Endothelial cell of umbilical vein (primary cell): ENCODE measurements around the gene STX8. TPM values are rescaled to one million over a fixed set of nuclear protein-coding genes. Genes with fewer than 3 reads are reported as not detected.

Experiments
- BruUV-seq: library from RNA; stranded (reverse); fragments of 400-500 nt; replicated peaks from 2 replicates; lab custom pipeline; 2021; lab: Mats Ljungman, UMichigan
- CTCF ChIA-PET: fragments of 300-600, 350-600 bp; sonication (Branson Sonifier 250); formaldehyde crosslinking; loops from one replicate; lab custom pipeline; 2021; ENCODE audit warnings: antibody characterized with exemption, inconsistent platforms; lab: Charles Lee
- POLR2A ChIA-PET: fragments of 300-600, 350-600 bp; sonication (Branson Sonifier 250); formaldehyde crosslinking; loops from one replicate; lab custom pipeline; 2021; ENCODE audit warnings: antibody characterized with exemption, inconsistent platforms; lab: Charles Lee
- DNase-seq: peaks from one replicate; pipeline ENCODE4 v3.0.0-alpha.2; 2011; ENCODE audit warnings: low read depth, low spot score
- FAIRE-seq: peaks from 2 replicates; lab custom pipeline; 2011; peaks lifted over from hg19 to GRCh38; lab: Jason Lieb, UNC
- H2AFZ ChIP-seq: 2 replicates; pipeline ENCODE4 v1.6.0; 2012; ENCODE audit warnings: low read depth, low read length, control low read depth, inconsistent platforms
- H3K27ac ChIP-seq: 2 replicates; pipeline ENCODE4 v1.5.1; 2011; ENCODE audit warnings: low read depth, mild to moderate bottlenecking, control low read depth, low read length, moderate library complexity; ENCODE audit not compliant: insufficient read depth
- H3K27me3 ChIP-seq, 2 experiments: 2 replicates each; pipeline versions ENCODE4 v1.6.0 to v1.6.1; 2011; ENCODE audit warnings: low read length in 2 of 2, mixed read lengths in 1 of 2; ENCODE audit not compliant: control insufficient read depth in 2 of 2, insufficient read depth in 2 of 2
- H3K36me3 ChIP-seq, 2 experiments: 2 replicates in 1 of 2; 3 replicates in 1 of 2; pipeline ENCODE4 v1.5.1; 2011; ENCODE audit warnings: low read length in 2 of 2, mild to moderate bottlenecking in 1 of 2, moderate library complexity in 1 of 2; ENCODE audit not compliant: control insufficient read depth in 2 of 2, insufficient read depth in 2 of 2; ENCODE audit errors: extremely low read depth in 1 of 2
- H3K4me1 ChIP-seq: 3 replicates; pipeline ENCODE4 v1.5.1; 2011; ENCODE audit warnings: mild to moderate bottlenecking, low read length; ENCODE audit not compliant: control insufficient read depth, insufficient read depth; ENCODE audit errors: extremely low read depth
- H3K4me2 ChIP-seq: 2 replicates; pipeline ENCODE4 v1.6.1; 2011; ENCODE audit warnings: low read length, control low read depth, mixed read lengths; ENCODE audit not compliant: insufficient read depth
- H3K4me3 ChIP-seq, 3 experiments: fragments of 200-600 bp in 1 of 3; sonication (generic), shearing (Covaris generic) in 1 of 3; replicated peaks in 1 of 3; 2 replicates each; pipeline ENCODE4 v1.5.1; 2011 to 2016; ENCODE audit warnings: control low read depth in 3 of 3, low read length in 3 of 3, mild to moderate bottlenecking in 2 of 3, inconsistent platforms in 1 of 3, low read depth in 1 of 3, moderate library complexity in 1 of 3; ENCODE audit not compliant: insufficient read depth in 1 of 3
- H3K79me2 ChIP-seq: 2 replicates; pipeline ENCODE4 v1.6.0; 2012; ENCODE audit warnings: low read length, inconsistent platforms; ENCODE audit not compliant: control insufficient read depth, insufficient read depth
- H3K9ac ChIP-seq: replicated peaks from 2 replicates; pipeline ENCODE3; 2011; ENCODE audit warnings: low read length, control low read depth; ENCODE audit not compliant: insufficient read depth; ENCODE audit errors: extremely low read depth
- H3K9me1 ChIP-seq: replicated peaks from 3 replicates; pipeline ENCODE4 v1.6.0; 2011; ENCODE audit warnings: mild to moderate bottlenecking, low read length; ENCODE audit not compliant: control insufficient read depth, insufficient read depth; ENCODE audit errors: extremely low read depth
- H3K9me3 ChIP-seq: replicated peaks from 2 replicates; pipeline ENCODE4 v1.5.1; 2012; ENCODE audit warnings: low read length, inconsistent platforms; ENCODE audit not compliant: control insufficient read depth, insufficient read depth
- H4K20me1 ChIP-seq: replicated peaks from 2 replicates; pipeline ENCODE3; 2011; ENCODE audit warnings: mild to moderate bottlenecking, low read length; ENCODE audit not compliant: control insufficient read depth, insufficient read depth; ENCODE audit errors: extremely low read depth
- EZH2 ChIP-seq: IDR thresholded peaks from 2 replicates; pipeline ENCODE4 v1.6.1; 2012; ENCODE audit warnings: borderline replicate concordance, low read depth, mild to moderate bottlenecking, moderate library complexity, low read length, inconsistent platforms; ENCODE audit not compliant: severe bottlenecking
- FOS ChIP-seq: IDR thresholded peaks from 2 replicates; pipeline ENCODE4 v1.6.1; 2011; ENCODE audit warnings: mild to moderate bottlenecking, low read length, moderate library complexity, borderline replicate concordance; ENCODE audit not compliant: insufficient read depth
- GATA2 ChIP-seq: IDR thresholded peaks from 2 replicates; pipeline ENCODE4 v1.7.0; 2011; ENCODE audit warnings: low read depth, mild to moderate bottlenecking, moderate library complexity, mixed read lengths, low read length; ENCODE audit not compliant: insufficient read length, insufficient read depth
- JUN ChIP-seq: IDR thresholded peaks from 2 replicates; pipeline ENCODE4 v1.6.1; 2011; ENCODE audit warnings: borderline replicate concordance, low read depth; ENCODE audit not compliant: insufficient read length, insufficient read depth
- MYC ChIP-seq: IDR thresholded peaks from one replicate; pipeline ENCODE4 v1.6.1; 2011; ENCODE audit warnings: mild to moderate bottlenecking, low read depth, low read length
- POLR2A ChIP-seq: IDR thresholded peaks from 2 replicates; pipeline ENCODE4 v1.6.1; 2012; ENCODE audit warnings: low read depth, mild to moderate bottlenecking, control low read depth, low read length
- POLR2AphosphoS5 ChIP-seq: IDR thresholded peaks from 2 replicates; pipeline ENCODE4 v1.6.1; 2012; ENCODE audit warnings: low read depth, mild to moderate bottlenecking, control low read depth, low read length, moderate library complexity; ENCODE audit not compliant: insufficient read depth
- dilution Hi-C: fragments of 300-500 bp; cut with MboI; formaldehyde crosslinking; loops from one replicate; pipeline ENCODE4 v1.15.0; 2019; ENCODE audit warnings: low sequenced_read_pairs; ENCODE audit not compliant: extremely low pct_ligation_motif_present
- intact Hi-C: fragments of 100-400 bp; cut with micrococcal nuclease; formaldehyde crosslinking; loops from one replicate; pipeline ENCODE4 v1.10.0; 2022
- polyA plus RNA-seq, 4 experiments: library from polyadenylated mRNA; depleted of rRNA in 3 of 4; stranded (reverse) in 3 of 4; unstranded in 1 of 4; fragments of >200 nt; gene quantifications; 2 replicates each; pipeline versions ENCODE4 v1.2.1 to v1.2.3, GENCODE V29; 2011 to 2012; ENCODE audit warnings: missing spikeins in 1 of 4
- total RNA-seq: library from RNA; stranded (reverse); gene quantifications from 2 replicates; pipeline ENCODE4 v1.2.3, GENCODE V29; 2021
- TF ChIP-seq, protein P1 (sequence below): IDR thresholded peaks from 2 replicates; pipeline ENCODE4 v1.6.1; 2011; ENCODE audit not compliant: insufficient read depth, insufficient read length
- TF ChIP-seq, protein P2 (sequence below), 2 donors: IDR thresholded peaks; 1 replicate in 1 of 2; 2 replicates in 1 of 2; pipeline ENCODE4 v1.5.1; 2011; ENCODE audit warnings: low read length in 2 of 2, mild to moderate bottlenecking in 2 of 2, moderate library complexity in 2 of 2, control low read depth in 1 of 2, inconsistent platforms in 1 of 2, low read depth in 1 of 2; ENCODE audit not compliant: insufficient read depth in 1 of 2; ENCODE audit errors: extremely low read depth in 1 of 2

STX8 gene
- total and polyA plus RNA-seq, 2 donors (not counting 3 experiments of a cell fraction or from before 2014, with no cell fraction given): 25.9 to 67.3 TPM

DNA sequence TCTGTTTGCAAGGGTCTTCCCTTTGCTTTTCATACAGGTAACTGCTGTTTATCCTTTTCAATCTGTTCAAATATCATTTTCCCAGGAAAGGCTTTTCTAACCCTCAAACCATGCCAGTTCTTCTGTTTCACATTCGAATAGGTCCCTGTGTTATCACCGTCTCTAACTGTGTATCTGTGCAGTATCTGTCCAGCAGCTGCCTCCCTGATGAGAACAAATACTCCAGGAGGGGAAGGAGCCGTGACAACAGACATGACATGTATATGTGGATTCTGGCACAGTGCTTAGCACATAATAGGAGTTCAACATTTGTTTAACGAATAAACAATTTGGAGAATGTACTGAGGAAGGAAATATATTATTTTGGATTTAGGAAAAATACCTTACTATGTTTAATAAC, 95.7 kb downstream of the STX8 start:
- dilution Hi-C loops (no loop called here), intact Hi-C loops (no loop called here)
- no peaks in the 10 kb centered on the region for H3K9me1 ChIP-seq
- no peak for DNase-seq
- H3K4me2 ChIP-seq: no peak overlapping the region
- H3K9ac ChIP-seq: no peak overlapping the region
- no peaks in the 10 kb centered on the region for H3K9me3 ChIP-seq
- no peaks in the 10 kb centered on the region for H3K27me3 ChIP-seq
- no peaks in the 10 kb centered on the region for H3K79me2 ChIP-seq
- no TSS peak for BruUV-seq
- no peak overlapping the region for H3K27ac ChIP-seq
- H4K20me1 ChIP-seq: no peaks in the 10 kb centered on the region
- no peak for FAIRE-seq
- no peaks in the 10 kb centered on the region for H3K36me3 ChIP-seq
- TF ChIP-seq, protein P1, sequence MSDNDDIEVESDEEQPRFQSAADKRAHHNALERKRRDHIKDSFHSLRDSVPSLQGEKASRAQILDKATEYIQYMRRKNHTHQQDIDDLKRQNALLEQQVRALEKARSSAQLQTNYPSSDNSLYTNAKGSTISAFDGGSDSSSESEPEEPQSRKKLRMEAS: no peak
- TF ChIP-seq JUN: no peak
- CTCF ChIA-PET: interaction anchor here (0.8 to 1.3 kb wide), 2 partner anchors 15 to 43 kb away, joined by 3 read pairs; no protein-coding TSS in a partner anchor
- POLR2A ChIA-PET: no interaction called here
- H3K4me3 ChIP-seq: no peak overlapping the region
- H3K4me1 ChIP-seq: no peaks in the 10 kb centered on the region
- H2AFZ ChIP-seq: no peak overlapping the region

DNA sequence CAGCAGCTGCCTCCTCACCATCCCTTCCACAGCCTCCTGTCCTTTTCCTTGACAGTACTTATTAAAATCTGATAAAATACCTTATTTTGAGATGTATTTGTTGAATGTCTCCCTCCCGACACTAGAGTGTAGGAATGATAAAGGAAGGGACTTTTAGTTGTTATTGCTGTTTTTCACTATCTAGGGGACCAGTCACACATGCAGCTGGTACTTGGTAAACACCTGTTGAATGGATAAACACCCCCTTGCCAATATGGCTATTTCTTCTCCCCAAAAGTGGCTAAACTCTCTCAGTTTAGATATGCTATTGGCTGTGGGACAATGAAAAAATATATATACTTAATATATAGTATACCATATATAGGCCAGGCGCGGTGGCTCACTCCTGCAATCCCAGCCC, 96.7 kb downstream of the STX8 start:
- H3K4me2 ChIP-seq: no peak overlapping the region
- FAIRE-seq: no peak
- CTCF ChIA-PET: interaction anchor here (1.3 kb wide), 2 partner anchors 10 to 44 kb away, joined by 3 read pairs; no protein-coding TSS in a partner anchor
- BruUV-seq: no TSS peak
- TF ChIP-seq MYC (no peak), GATA2 (no peak), FOS (no peak), POLR2A (no peak), JUN (no peak), EZH2 (no peak), POLR2AphosphoS5 (no peak)
- TF ChIP-seq, protein P2, sequence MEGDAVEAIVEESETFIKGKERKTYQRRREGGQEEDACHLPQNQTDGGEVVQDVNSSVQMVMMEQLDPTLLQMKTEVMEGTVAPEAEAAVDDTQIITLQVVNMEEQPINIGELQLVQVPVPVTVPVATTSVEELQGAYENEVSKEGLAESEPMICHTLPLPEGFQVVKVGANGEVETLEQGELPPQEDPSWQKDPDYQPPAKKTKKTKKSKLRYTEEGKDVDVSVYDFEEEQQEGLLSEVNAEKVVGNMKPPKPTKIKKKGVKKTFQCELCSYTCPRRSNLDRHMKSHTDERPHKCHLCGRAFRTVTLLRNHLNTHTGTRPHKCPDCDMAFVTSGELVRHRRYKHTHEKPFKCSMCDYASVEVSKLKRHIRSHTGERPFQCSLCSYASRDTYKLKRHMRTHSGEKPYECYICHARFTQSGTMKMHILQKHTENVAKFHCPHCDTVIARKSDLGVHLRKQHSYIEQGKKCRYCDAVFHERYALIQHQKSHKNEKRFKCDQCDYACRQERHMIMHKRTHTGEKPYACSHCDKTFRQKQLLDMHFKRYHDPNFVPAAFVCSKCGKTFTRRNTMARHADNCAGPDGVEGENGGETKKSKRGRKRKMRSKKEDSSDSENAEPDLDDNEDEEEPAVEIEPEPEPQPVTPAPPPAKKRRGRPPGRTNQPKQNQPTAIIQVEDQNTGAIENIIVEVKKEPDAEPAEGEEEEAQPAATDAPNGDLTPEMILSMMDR (IDR thresholded peaks at IDR 0.05; ENCODE audit: extremely low read depth in 1 of 2, insufficient read depth in 1 of 2, low read depth in 1 of 2, low read length in 2 of 2): no peak
- TF ChIP-seq, protein P1: no peak
- H3K9ac ChIP-seq: no peak overlapping the region
- no peak overlapping the region for H3K27ac ChIP-seq
- H3K79me2 ChIP-seq: no peaks in the 10 kb centered on the region
- POLR2A ChIA-PET: no interaction called here
- no peaks in the 10 kb centered on the region for H3K9me1 ChIP-seq
- no peaks in the 10 kb centered on the region for H3K27me3 ChIP-seq
- H3K4me1 ChIP-seq: peaks cover 3% of the 10 kb centered on the region
- H3K36me3 ChIP-seq: no peaks in the 10 kb centered on the region
- no peak overlapping the region for H2AFZ ChIP-seq
- intact Hi-C loops: no loop called here
- no peak for DNase-seq
- no peaks in the 10 kb centered on the region for H4K20me1 ChIP-seq
- H3K4me3 ChIP-seq: no peak overlapping the region
- no peaks in the 10 kb centered on the region for H3K9me3 ChIP-seq
- dilution Hi-C loops: no loop called here
